SKM-1 (cell line): ENCODE measurements around the gene ZNF205.
A peak's percentile ranks its signal among the peaks of the same experiment; 100 is the strongest.

Experiments
- DNase-seq: peaks from one replicate; lab custom pipeline; 2025; ENCODE audit not compliant: unreplicated experiment; lab: John Stamatoyannopoulos, UW

ZNF205 gene

DNA sequence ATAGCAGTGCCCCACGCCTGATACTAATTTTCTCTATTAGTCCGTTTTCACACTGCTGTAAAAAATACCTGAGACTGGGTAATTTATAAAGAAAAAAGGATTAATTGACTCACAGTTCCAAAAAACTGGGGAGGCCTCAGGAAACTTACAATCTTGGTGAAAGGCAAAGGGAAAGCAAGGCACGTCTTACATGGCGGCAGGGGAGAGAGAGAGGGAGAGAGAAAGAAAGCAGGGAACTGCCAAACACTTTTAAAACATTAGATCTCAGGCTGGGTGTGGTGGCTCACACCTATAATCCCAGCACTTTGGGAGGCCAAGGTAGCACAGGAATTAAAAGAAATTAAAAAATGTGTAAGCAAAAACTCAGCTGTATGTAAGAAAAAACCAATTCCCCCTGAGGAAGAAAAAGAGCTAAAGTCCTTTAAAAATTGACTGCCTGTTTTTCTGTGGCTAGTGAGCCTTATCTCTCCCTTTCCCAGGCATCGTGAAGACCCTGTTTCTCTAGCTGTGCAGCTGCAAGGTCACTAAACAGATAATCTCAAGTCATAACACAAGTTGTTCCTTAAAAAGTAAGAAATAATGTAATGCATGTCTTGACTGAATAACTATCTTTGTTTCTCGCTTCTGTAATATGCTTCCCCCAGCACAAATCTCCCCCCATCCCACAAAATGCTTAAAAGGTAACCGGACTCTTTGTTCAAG lies 27.3 kb upstream of the ZNF205 start:
- no peak for DNase-seq

DNA sequence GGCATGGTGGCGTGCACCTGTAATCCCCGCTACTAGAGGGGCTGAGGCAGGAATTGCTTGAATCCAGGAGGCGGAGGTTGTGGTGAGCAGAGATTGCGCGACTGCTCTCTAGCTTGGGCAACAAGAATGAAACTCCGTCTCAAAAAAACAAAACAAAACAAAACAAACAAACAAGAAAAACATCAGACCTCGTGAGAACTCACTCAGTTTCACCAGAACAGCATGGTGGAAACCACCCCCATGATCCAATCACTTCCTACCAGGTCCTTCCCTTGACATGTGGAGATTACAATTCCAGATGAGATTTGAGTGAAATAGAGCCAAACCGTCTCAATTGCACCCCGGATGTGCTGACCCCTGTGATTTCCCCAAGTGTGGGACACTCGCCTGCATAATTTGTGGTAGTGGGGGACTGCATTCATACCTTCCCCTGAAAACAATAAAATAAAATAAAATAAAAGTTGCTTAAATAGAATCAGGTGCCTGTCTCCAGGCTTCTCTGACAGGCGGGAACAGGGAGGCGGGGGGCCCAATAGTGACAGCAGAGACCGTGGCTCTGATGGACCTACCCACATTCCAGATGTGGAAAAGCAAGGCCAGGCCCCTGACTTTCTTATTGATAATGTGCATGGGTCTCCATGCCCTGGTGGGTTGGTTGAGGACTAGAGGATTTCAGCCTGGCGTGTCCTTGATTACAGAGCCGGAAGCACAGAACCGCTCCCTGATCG lies 26.4 kb upstream of the ZNF205 start:
- no peak for DNase-seq

DNA sequence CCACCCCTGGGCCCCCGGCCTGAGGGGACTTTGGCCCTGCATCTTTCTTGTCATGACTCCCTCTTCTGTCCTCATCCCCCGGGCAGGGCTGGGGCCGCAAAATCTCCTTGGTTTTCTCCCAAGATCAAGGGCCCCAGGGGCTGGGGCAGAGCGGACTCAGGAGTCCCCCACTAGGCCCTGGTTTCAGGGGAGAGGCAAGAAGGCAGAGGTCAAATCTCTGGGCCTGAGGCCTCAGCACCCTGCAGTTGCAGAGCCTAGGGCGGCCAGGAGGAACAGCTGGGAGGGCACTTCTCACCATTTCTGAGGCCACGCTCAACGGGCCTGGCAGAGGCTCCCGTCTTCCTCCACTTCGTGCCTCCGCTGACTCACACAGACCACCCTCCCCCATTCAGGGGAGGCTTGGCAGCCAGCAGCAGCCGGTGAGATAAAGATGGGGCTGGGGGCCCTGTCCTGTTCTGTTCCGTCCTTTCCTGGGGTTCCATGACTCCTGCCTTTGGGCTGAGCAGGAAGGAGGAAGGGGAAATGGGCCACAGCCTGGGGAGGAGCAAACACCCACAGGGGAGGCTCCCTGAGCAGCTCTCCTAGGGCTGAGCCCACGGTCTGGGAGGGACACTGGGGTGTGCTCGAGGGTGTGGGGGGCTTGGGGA lies 25.7 kb upstream of the ZNF205 start:
- DNase-seq: no peak

- no peak for DNase-seq
These were observed 24.8 kb upstream of the ZNF205 start for GRCh38 chr16:3087243-3088235.

DNA sequence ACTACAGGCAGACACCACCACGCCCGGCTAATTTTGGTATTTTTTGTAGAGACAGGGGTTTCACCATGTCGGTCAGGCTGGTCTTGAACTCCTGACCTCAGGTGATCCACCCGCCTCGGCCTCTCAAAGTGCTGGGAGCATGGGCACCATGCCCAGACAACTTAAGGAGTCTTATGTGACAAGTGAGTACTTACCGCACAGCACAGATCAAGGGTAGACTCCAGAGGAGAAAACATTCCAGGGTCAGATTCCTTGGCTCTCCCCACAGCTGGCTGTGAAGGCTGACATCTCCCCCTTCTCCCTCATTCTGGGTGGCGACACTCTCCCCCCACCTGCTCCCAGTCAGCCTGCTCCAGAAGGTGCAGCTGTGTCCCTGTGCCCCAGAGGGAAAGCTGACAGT lies 23.9 kb upstream of the ZNF205 start:
- DNase-seq: no peak

GRCh38 chr16:3088925-3089716 lies 23.3 kb upstream of the ZNF205 start:
- DNase-seq: no peak

- no peak for DNase-seq
These were observed 22.4 kb upstream of the ZNF205 start for GRCh38 chr16:3089717-3090592.

DNA sequence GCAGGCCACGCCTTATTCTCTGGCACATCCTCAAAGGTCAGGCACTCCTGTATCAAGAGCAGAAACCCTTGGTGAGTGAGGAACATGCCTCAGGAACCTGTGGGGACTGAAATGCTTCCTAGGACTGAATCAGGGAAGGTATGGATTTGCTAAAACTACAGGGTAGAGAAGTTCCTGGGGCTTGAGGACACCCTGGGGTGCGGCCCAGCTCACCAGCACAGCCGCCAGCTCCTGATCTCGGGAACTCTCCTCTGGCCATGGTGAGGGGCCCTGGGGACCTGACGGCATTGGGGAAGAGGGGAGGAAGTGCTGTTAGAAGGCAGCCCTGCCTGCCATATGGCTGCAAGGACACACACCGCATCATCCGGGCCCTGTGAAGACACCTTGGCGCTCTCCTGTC lies 20.8 kb upstream of the ZNF205 start:
- no peak for DNase-seq

- no peak for DNase-seq
These were observed 19.9 kb upstream of the ZNF205 start for GRCh38 chr16:3092501-3092941.

- no peak for DNase-seq
These were observed 17.9 kb upstream of the ZNF205 start for GRCh38 chr16:3094289-3095027.

DNA sequence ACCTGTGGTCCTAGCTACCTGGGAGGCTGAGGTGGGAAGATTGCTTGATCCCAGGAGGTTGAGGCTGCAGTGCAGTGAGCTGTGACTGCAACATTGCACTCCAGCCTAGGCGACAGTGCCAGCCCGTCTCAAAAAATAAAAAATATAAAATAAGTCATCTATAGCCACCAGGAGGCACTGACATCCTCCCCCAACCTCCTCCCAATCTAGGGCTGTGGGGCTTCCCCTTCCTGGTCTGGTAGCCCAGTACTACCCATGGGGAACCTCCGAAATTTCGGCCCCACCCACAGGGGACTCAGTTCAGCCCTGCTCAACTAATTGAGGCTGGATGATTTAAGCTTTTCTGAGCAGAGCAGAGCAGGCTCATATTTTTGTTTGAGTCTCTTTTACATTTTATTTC lies 16.5 kb upstream of the ZNF205 start:
- DNase-seq: peak; percentile 76

GRCh38 chr16:3096362-3096761 lies 16.0 kb upstream of the ZNF205 start:
- no peak for DNase-seq

GRCh38 chr16:3097266-3097665 lies 15.1 kb upstream of the ZNF205 start:
- no peak for DNase-seq

DNA sequence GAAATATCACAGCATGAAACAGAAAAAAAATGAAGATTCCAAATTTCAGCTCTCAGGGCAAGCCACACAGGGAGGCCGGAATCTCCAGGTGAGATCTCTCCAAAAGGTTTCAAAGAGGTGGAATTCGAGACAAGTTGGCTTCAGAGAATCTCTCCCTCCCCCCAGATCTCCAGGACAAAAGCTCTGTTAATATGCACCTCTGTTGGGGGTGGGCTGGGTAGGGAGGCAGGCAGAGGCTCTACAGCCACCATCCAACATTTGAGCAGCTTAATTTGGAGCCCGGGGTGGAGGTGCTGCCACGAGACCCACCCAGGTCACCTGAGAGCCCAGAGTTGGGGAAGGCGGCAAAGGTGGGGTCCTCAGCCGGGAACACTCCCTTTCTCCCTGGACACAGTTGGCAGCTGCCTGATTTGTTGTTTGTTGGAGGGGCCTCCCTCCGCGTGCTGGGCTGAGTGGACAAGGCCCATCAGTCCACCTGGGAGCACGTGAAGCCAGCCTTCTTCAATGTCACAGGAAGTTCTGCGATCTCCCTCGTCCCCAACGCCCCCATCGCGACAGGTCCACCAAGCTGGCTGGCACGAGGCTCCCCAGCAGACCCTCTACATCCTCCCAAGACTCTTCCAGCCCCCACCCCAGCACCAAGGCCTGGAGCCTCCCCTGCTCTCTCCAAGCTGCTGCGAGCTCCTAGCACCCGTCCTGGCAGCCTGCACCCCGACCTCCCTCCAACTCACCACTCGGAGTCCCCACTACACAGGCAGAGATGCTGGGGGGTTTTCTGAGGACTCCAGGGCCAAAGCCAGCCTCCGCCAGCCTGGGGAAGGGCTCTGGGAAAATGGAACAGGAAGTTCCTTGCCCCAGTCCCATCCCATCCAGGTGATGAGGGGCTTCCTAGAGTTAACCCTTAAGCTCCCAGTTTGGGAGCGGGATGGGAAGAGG lies 13.7 kb upstream of the ZNF205 start, which contains the start of gene ZSCAN10:
TSS of gene ZSCAN10 (minus strand) at position 836 of the 936 bp plus-strand sequence. CDS start 6,357 bp downstream, outside the sequence.
- DNase-seq: no peak

- no peak for DNase-seq
These were observed 13.0 kb upstream of the ZNF205 start for GRCh38 chr16:3099395-3099731.

GRCh38 chr16:3099732-3100499 lies 12.5 kb upstream of the ZNF205 start:
- peak; percentile 28 for DNase-seq
